OCI-M2 (cell line): Measurements from ENCODE around the gene TBL3.
"Not testable (repeated sequence)": the region's sequence is repeated elsewhere in the genome, so short reads cannot be mapped to it uniquely, and the experiment has no call there.

ENCODE experiments used
- DNase-seq: peaks from one replicate; lab custom pipeline; 2025; ENCODE audit not compliant: unreplicated experiment; lab: John Stamatoyannopoulos, UW

Gene TBL3

GRCh38 chr16:1971796-1972489 is at the start of gene TBL3:
TSS of gene TBL3 (plus strand) at chr16:1972053. CDS start at chr16:1972165, 112 bp downstream.
- DNase-seq = peak; percentile 56

- no peak for DNase-seq
Measured at GRCh38 chr16:1922357-1922756, 49.5 kb upstream of the TBL3 start.

DNA sequence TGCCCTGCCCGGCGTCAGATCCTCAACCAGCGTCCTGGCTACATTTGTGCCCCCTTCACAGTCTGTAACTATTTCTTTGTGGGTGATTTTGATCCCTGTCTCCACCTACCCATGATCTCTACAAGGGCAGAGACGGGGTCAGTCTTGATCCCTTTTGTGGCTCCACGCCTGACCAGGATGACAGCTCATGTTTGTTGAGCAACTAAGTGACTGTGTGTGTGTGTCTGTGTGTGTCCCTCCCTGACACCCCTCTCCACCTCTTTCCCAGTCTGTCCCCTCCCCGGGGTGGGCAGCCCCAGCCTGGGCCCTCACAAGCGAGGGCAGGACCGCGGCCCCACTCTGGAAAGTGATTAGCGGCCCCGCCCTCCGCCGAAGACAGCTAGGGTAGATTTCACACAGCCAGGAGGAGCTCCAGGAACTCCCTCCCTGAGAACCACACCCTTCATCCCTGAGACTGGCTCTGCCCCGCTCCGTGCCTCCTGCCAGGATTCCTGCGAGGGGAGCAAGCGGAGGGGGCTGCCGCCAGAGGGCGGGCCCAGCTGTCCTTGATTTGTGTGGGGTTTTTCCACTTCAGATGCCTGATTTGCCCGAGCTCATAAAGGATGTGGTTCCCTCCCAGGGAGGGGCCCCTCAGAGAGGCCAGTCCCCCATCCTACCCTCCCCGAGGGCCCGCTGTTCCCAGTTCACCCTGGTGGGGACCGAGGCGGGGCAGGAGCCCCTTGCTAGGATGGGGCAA is 48.4 kb upstream of the TBL3 start:
- DNase-seq = no peak

- no peak for DNase-seq
Measured at GRCh38 chr16:1924095-1924494, 47.8 kb upstream of the TBL3 start.

GRCh38 chr16:1926271-1926670 is 45.6 kb upstream of the TBL3 start:
- DNase-seq = no peak

GRCh38 chr16:1929105-1929504 is 42.7 kb upstream of the TBL3 start:
- DNase-seq = no peak

DNA sequence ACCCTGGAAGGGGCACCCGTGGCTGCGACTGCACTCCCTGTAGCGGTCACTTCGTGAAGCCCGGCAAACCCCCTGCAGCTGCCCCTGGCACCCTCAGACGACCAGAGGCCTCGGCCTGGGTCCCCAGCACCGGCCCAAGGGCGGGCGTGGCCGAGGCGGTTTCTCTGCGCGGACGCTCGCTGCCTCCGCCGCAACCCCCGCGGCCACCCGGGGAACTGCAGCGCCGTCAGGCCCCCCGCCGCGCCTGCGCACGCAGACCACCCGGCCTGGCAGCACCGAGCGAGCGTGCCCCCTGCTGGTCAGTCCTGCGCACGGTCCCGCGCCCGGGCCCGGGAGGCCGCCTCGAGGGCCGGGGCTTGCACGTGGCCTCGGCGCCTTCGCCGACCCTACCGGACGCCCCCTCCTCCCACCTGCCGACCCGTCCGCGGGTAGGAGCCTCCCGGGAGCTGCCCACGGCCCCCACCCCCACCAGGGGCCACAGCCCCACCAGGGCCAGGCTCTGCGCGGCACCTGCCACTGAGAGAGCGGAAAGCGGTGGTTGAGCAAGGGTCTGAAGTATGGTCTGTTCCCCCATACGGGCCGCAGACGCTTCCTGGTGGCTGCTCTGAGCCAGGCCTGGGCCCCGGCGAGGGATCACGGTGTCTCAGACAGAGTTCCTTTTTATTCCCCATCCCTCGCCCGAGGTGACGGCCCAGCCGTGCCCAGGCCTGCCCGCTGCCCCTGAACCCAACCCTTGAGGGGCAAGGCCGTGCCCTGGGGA is 42.1 kb upstream of the TBL3 start:
- peak; percentile 17 for DNase-seq

GRCh38 chr16:1930338-1930720 is 41.5 kb upstream of the TBL3 start:
- DNase-seq = no peak

GRCh38 chr16:1932050-1933028 is 39.5 kb upstream of the TBL3 start:
- no peak for DNase-seq

DNA sequence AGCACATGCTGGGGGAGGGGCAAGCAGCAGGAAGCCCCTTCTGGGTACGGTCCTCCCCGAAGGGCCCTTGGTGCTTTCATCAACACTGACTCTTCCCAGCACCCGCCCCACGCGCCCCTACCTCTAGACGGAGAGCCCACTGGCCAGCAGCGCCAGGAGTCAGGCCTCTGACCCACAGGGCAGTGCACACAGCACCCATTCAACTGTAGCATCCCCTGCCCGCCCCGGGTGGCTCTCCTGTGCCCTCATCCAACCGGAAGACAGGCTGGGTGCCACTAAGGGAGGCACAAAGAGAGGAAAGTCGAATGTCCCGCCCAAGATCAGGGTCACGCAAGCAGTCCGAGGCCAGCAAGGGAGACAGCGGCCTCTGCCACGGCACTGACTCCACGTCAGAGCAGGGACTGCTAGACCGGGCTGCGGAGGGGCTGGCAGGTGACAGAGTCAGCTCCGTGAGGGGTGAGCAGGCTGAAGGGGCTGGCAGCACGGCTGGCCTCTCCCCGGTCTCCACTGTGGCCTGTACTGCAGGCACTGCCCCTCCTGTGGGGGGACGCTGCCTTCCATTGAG is 38.7 kb upstream of the TBL3 start:
- DNase-seq = no peak

DNA sequence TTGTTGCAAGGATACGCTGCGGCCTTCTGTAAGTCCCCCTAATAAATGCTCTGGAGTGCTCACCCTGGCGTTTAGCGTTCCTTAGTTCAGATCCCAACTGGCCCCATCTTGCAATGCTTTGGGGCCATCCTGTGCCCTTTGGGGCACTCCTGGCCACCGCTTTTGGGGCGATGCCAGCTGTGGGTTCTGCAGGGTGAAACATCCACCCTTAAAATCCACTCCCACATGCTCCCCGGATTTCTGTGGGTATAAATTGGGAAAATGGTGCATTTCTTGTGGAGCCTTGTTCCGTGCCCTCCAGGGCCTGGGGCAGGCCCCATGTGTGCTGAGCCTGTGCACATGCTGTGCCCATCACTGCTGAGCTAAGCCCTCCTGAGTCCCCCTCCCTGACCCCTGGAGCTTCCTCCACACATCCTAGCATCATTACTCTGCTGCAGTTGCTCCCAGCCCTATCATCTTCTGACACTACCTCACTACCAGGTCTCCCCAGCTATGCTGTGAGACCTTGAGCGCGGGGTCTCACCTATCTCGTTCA is 34.8 kb upstream of the TBL3 start:
- no peak for DNase-seq

GRCh38 chr16:1938316-1938715 is 33.5 kb upstream of the TBL3 start:
- DNase-seq = no peak

DNA sequence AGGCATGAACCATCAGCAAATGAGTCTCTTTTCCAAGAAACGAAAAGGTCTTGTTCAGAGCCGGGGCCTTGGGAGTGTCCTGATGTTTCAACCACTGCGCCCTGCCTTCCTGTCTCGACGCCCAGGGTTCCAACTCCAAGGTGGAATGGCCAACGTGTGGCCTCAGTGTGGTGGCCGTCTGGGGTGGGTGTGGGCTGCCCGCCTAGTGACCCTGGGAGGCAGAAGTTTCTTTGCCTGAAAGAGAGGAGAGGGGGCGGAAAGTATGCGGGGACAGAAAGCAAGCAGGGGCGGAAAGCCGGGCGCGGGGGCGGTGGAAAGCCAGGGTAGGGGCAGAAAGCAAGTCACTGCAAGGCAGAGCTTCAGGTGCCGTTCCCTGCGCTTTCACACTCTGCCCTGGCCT is 32.9 kb upstream of the TBL3 start:
- DNase-seq = no peak

- DNase-seq = not testable (repeated sequence)
Measured at GRCh38 chr16:1939833-1940232, 32.0 kb upstream of the TBL3 start.

DNA sequence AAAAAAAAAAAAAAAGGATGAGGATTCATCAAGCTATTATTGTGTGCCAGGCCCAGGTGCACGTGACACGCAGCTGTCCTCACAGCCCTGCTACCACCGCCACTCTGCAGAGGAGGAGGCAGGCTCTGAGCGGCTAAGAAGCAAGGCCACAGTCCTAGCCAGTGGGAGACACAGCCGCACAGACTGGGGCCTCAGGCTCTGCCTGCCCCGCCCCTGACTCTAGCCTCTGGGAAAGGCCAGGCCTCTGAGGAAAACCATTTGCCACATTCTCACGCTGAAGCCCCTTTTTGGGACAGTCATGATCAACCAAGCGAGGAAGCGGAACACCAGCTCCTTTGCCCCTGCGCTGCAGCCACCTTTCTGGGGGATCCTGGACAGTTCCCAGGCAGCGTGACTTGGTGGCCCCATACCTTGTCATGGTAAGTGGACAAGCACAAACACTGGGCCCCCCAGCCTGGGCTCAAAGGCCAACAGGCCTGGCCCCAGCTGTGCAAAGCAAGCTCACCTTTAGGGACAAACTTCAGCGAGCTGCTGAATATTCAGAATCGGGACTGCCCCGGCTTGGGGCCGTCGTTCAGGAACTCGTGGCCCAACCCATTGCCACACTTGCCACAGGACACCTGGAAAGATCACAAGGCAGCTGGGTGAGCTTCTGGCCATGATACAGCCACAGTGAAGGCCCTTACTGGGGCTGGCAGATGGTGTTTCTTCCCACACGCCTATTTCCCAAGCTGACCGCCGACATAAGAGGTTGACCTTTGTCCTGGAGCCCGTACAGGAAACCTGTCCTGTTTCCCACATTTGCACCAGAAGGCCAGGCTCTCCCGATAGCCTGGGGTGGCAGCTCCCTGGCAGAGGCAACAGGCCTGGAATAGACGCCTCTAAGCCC is 31.3 kb upstream of the TBL3 start:
- no peak for DNase-seq

GRCh38 chr16:1941162-1942046 is 30.4 kb upstream of the TBL3 start:
- no peak for DNase-seq

DNA sequence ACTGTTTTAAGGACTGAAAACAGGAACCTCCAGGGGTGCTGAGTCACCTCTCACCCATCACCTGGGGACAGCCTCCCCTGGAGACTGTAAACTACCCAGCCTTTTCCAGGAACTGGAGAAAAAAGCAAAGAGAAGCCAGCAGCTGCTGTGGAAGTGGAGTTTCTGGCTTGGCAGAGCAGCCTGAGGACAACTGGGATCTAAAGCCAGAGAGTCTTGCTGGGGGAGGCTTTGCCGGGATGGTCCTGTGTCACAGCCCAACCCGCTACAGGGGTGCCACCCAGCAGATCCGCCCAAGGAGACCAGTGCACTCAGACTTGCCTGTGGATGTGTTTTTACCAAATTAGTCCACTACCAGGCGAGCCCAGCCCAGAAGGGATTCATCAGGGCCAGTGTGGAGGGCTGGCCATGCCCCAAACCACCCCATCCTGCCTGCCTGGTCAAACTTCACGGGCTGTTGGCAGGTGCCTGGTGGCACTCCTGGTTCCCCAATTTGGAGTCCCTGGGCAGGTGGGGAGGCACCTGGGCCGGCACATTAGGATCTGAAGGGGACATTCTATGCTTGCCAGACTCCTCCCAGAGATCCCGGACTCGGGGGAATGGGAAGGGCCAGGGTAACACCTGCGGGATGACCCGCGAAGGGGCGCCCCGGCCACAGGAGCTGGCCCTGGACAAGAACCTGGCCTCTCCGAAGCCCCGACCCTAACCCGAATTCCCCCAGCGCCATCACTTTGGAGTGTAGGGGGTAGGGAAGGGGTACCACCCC is 29.6 kb upstream of the TBL3 start:
- no peak for DNase-seq
